Measurements from ENCODE around the gene TENT5C.

DNA sequence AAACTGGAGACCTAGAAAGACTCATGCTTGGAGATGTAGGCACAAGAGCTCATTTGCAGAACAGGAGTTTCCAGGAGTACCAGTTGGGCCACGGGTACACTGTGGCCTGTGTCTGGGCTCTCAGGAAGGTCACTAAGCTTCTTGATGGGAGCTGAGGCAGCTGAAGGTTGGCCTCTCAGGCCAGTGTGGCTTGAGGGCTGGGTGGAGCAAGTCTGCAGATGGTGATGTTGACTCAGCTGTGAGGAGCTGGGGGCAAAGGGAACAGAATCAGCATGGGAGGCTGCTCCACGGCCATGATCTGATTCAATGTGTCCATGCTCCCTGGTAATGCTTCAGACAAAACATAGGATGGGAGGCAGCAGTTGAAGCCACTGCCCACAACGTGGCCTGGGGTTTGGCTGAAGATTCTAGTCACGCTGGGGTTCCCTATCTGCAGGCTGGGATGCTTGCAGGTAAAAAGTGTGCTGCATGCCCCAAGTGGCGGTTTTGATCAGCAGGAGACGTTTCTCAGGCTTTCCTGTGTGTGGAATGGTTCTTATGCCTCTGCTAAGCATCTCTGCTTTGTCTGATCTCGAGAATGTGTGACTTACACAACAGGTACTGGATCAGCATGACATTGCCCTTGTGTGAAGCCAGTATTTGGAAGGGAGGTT lies 15.4 kb upstream of the TENT5C start:
- TF ChIP-seq SREBF1 (IDR thresholded peaks at IDR 0.05; ENCODE audit: low read length) = no peak
- TF ChIP-seq, protein P1, sequence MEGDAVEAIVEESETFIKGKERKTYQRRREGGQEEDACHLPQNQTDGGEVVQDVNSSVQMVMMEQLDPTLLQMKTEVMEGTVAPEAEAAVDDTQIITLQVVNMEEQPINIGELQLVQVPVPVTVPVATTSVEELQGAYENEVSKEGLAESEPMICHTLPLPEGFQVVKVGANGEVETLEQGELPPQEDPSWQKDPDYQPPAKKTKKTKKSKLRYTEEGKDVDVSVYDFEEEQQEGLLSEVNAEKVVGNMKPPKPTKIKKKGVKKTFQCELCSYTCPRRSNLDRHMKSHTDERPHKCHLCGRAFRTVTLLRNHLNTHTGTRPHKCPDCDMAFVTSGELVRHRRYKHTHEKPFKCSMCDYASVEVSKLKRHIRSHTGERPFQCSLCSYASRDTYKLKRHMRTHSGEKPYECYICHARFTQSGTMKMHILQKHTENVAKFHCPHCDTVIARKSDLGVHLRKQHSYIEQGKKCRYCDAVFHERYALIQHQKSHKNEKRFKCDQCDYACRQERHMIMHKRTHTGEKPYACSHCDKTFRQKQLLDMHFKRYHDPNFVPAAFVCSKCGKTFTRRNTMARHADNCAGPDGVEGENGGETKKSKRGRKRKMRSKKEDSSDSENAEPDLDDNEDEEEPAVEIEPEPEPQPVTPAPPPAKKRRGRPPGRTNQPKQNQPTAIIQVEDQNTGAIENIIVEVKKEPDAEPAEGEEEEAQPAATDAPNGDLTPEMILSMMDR (IDR thresholded peaks at IDR 0.05 in 2 of 3, conservative IDR thresholded peaks at IDR 0.05 in 1 of 3; ENCODE audit: control insufficient read depth in 2 of 3, extremely low read depth in 1 of 3, insufficient read depth in 1 of 3, low read depth in 3 of 3, low read length in 3 of 3) = no peak

Data from GM12878 (cell line).